ENCODE measurements around the gene TIMM44. TPM values are rescaled to one million over a fixed set of nuclear protein-coding genes. Genes with fewer than 3 reads are reported as not detected.

Gene TIMM44, protein sequence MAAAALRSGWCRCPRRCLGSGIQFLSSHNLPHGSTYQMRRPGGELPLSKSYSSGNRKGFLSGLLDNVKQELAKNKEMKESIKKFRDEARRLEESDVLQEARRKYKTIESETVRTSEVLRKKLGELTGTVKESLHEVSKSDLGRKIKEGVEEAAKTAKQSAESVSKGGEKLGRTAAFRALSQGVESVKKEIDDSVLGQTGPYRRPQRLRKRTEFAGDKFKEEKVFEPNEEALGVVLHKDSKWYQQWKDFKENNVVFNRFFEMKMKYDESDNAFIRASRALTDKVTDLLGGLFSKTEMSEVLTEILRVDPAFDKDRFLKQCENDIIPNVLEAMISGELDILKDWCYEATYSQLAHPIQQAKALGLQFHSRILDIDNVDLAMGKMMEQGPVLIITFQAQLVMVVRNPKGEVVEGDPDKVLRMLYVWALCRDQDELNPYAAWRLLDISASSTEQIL
- 10 to 100 TPM; 47.3 to 83.4 TPM for total RNA-seq

DNA sequence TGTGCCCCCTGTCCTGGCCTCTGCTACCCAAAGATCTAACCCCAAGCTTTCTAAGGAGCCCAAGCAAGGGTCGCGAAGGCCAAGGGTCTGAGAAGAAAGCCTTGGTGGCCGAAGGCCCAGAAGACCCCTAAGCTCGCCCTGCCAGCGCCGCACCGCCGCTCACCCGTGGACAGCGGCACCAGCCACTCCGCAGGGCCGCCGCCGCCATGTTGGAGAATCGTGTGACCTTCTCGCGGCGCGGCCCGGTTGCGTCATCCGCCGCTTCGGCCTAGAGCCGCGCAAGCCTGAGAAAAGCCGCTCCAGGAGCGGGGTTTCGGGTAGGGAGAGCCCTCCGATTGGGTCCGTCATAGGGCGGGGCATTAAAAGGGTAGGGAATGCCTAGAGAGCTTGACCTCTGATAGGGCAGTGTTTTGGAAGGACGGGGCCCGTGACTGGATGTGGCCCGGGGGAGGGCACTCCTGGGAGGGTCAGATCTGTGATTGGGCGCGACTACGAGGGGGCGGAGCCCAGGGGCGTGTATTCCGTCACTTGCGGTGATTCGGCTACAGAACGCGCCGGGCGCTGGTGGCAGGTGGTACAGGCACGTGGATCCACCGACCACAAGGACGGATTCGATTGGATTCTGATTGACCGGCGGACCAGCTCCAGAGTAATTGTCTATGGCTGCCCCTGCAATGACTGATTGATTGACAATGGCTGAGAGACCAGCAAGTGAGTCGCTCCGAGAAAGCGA, at the start of gene TIMM44:
Gene TIMM44, minus strand, starts transcription at position 223 of the 733 bp plus-strand sequence. Its CDS starts 15 bp downstream, at position 208.
- WGBS: under 1% methylated on average over 50 of the region's 56 CpGs
- H3K4me3 ChIP-seq: peak within 1 kb of the TSS; percentile 89 to 93
- H3K36me3 ChIP-seq: no peaks in the 10 kb centered on the region
- no peaks in the 10 kb centered on the region for H3K4me1 ChIP-seq (replicated peaks)
- H3K27ac ChIP-seq: peak within 1 kb of the TSS; percentile 95 to 97
- H3K9me3 ChIP-seq: no peaks in the 10 kb centered on the region
- no peaks in the 10 kb centered on the region for H3K27me3 ChIP-seq (replicated peaks; ENCODE audit: insufficient read depth)
- intact Hi-C loops (cut with DNase I): loop anchor here (2.0 to 5.0 kb wide), 2 partner anchors 59 to 307 kb away; no protein-coding TSS in a partner anchor
- DNase-seq (ENCODE audit: low spot score): peak; percentile 99
- TF ChIP-seq POLR2AphosphoS5 (IDR thresholded peaks at IDR 0.05): peak; percentile 99
- peak; percentile 66 for TF ChIP-seq POLR2A (IDR thresholded peaks at IDR 0.05)
- TF ChIP-seq, protein P1, sequence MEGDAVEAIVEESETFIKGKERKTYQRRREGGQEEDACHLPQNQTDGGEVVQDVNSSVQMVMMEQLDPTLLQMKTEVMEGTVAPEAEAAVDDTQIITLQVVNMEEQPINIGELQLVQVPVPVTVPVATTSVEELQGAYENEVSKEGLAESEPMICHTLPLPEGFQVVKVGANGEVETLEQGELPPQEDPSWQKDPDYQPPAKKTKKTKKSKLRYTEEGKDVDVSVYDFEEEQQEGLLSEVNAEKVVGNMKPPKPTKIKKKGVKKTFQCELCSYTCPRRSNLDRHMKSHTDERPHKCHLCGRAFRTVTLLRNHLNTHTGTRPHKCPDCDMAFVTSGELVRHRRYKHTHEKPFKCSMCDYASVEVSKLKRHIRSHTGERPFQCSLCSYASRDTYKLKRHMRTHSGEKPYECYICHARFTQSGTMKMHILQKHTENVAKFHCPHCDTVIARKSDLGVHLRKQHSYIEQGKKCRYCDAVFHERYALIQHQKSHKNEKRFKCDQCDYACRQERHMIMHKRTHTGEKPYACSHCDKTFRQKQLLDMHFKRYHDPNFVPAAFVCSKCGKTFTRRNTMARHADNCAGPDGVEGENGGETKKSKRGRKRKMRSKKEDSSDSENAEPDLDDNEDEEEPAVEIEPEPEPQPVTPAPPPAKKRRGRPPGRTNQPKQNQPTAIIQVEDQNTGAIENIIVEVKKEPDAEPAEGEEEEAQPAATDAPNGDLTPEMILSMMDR (IDR thresholded peaks at IDR 0.05): no peak

DNA sequence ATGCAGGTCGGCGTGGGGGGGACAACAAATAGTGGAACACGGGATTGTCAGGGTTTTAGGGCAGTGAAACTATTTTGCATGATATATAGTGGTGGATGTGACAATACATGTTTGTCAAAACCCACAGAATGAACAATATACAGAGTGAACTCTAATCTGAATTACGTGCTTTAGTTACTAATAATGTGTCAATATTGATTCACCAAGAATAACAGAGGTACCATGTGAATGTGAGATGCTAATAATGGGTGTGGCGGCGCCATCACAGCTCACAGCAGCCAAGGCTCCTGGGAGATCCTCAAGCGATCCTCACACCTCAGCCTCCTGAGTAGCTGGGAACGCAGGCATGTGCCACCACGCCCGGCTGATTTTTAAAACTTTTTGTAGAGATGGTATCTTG, 49.1 kb upstream of the TIMM44 start:
- Histone ChIP-seq H3K4me3 (no peak overlapping the region), H3K9me3 (no peaks in the 10 kb centered on the region), H3K36me3 (peaks cover 8 to 18% of the 10 kb centered on the region in 2 donors), H3K27ac (no peak overlapping the region), H3K27me3 (replicated peaks; ENCODE audit: insufficient read depth) (no peaks in the 10 kb centered on the region), H3K4me1 (replicated peaks) (peaks cover 9% of the 10 kb centered on the region)
- WGBS: 67% methylated on average over 10 of the region's 10 CpGs
- no peak for DNase-seq (ENCODE audit: low spot score)
- TF ChIP-seq, protein P1 (IDR thresholded peaks at IDR 0.05): no peak
- TF ChIP-seq POLR2A (IDR thresholded peaks at IDR 0.05) (no peak), POLR2AphosphoS5 (IDR thresholded peaks at IDR 0.05) (no peak)
- intact Hi-C loops (cut with DNase I): no loop called here

DNA sequence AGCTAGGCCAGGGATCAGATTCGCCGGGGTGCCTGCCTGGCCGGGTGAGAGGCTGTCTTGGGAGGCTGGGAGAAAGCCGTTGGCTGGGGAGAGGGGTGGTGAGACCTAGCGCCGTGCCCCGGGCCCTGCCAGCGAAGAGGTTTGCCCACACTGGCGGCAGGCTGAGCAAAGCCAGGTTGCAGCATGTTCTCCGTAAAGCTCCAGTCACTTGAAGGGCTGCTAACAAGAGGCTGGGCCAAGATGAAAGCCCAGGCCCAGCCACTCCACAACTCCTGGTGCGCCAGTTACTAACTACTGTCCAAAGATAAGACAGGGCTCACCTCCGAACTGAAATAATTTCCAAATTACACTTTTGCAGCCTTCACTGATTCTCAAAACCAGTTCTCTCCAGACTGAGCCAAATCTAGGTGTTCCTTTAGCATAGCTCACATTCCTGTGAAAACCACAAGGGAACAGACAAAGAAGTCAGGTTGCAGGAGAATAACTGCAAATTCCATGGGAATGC, 45.7 kb upstream of the TIMM44 start:
- intact Hi-C loops (cut with DNase I): no loop called here
- WGBS: 43% methylated on average over 12 of the region's 12 CpGs
- no peaks in the 10 kb centered on the region for H3K27me3 ChIP-seq (replicated peaks; ENCODE audit: insufficient read depth)
- H3K36me3 ChIP-seq: peaks cover 8 to 18% of the 10 kb centered on the region in 2 donors
- H3K4me1 ChIP-seq (replicated peaks): peaks cover 19% of the 10 kb centered on the region
- TF ChIP-seq POLR2AphosphoS5 (IDR thresholded peaks at IDR 0.05) (peak; percentile 16), POLR2A (IDR thresholded peaks at IDR 0.05) (no peak)
- TF ChIP-seq, protein P1 (IDR thresholded peaks at IDR 0.05): no peak
- DNase-seq (ENCODE audit: low spot score): no peak
- H3K4me3 ChIP-seq: no peak overlapping the region
- no peaks in the 10 kb centered on the region for H3K9me3 ChIP-seq
- peak overlapping the region; percentile 27 to 65 for H3K27ac ChIP-seq

DNA sequence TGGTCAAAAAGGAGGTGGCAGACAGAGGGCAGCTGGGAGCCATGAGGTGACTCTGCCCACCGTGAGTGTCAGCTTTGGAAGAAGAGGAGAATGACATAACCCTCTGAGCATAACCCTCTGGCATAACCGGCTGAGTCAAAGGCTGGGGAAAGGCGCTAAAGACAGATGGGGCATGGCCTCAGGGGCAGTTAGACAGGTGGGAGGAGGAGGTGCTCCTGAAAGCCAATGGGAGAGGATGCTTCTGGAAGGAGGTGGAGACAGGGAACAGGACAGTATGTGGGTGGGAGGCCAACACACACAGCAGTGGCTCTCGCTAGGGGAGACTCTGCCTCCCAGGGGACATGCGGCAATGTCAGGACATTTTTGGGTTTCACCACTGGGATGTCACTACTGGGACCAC, 44.8 kb upstream of the TIMM44 start:
- TF ChIP-seq, protein P1 (IDR thresholded peaks at IDR 0.05): no peak
- TF ChIP-seq POLR2AphosphoS5 (IDR thresholded peaks at IDR 0.05) (no peak), POLR2A (IDR thresholded peaks at IDR 0.05) (no peak)
- peak overlapping the region in 1 of 2 donors; percentile 65 for H3K27ac ChIP-seq

More for the DNA sequence above, 44.8 kb upstream of the TIMM44 start:
- H3K36me3 ChIP-seq: peaks cover 8 to 18% of the 10 kb centered on the region in 2 donors
- intact Hi-C loops (cut with DNase I): no loop called here
- peaks cover 15% of the 10 kb centered on the region for H3K4me1 ChIP-seq (replicated peaks)
- DNase-seq (ENCODE audit: low spot score): no peak
- WGBS: 66% methylated on average over 5 of the region's 5 CpGs
- no peaks in the 10 kb centered on the region for H3K9me3 ChIP-seq
- no peak overlapping the region for H3K4me3 ChIP-seq
- no peaks in the 10 kb centered on the region for H3K27me3 ChIP-seq (replicated peaks; ENCODE audit: insufficient read depth)
